ENCODE results near the gene SLC35F4.

Gene SLC35F4

DNA sequence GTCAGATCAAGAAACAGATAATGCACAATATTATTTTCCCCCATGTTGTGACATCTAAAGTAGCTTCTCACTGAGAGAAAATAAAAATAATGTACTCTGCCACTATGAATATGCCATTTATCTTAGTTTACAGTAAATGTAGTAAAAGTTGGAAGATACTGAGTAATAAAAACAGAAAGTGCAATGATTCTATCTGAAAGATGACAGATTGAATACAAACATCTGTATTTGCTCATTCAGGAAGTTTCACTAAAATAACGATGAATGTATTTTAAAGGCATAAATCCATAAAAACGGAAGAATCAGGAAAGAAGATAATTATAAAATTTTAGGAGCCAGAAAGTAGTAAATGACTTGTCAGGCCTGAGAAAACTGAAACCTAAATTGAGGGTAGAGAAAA, 18.2 kb downstream of the SLC35F4 start:
- DNase-seq = no peak

DNA sequence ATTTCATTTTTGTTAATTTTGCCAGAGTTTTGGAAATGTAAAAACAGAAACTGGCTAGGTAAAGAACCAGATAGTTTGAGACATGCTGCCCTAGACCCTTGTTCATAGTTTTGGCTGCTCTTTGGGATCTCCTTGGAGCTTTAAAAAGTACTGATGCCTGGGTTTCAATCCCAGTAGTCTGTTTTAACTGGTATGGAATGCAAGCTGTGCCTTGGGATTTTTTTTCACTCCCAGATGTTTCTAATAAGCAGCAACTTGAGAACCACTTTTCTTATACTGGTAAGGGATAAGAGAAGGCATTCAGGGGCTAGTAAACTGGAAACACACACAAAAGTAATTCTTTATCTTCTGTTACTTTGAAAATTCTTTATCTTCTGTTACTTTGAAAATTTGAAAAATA, 18.8 kb downstream of the SLC35F4 start:
- DNase-seq = no peak

DNA sequence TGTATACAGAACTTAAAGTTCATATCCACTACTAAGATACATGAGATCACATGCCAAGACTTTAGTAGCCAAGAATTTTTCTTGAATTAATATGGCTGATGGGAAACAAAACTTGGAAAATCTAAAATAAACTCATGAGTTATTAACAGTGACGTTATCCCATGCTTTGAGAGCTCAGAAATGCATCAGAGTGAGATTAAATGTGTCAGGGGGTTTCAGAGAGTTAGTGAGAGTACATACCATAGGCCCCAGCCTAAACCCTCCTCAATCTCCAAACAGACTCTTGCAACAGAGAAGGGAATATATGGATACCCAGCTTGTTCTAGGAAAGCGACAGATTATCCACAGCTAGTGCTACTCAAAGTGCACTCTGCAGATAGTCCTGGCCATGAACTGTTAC, 19.3 kb downstream of the SLC35F4 start:
- no peak for DNase-seq

DNA sequence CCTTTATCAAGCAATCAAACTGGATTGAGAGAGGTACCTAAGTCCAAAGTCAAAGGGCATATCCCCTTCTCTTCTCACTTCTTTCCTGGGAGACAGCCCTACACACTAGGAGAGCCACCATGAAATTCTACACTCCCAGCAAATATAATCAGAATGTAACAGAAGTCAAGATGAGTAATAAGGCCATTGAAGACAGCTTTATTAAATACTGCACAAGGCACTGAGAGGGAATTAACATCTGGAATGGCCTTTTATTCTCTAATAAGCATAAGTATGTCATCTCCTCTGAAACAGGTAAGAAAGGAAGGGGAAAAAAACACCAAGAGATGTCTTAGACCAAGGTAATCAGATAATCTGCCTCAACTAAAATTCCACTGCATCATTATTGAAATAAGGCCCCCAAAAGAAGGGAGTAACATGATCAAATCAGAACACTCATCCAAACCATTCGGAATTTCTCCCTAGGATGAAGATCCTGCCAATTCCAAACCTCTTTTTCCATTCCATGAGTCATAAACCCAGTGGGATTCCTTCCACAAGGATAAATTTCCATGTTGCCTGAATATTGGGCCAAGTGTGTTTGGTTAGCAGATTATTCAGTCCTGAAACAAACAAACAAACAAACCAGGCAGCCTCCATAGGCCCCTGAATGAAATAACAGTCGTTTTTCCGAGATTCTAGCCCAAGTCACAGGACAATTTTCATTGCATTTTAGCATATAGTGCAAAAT, 19.9 kb downstream of the SLC35F4 start:
- DNase-seq = no peak

DNA sequence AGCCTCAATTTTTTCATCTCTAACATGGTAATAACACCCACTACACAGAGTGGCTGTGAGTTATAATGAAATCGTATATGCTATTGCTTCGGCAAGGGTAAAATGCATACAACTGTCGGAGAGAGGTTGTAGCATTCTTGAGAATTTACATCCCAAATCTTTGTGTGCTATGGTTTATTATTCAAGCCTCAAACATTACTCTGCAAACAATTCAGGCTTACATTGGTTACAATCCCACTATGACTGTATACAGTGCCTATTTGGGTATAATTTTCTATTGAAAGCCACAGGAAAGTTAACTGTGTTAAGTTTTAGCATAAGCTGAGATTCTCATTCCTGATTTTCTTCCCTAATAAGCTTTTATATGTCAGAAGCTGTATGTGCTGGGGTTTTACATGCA, 20.6 kb downstream of the SLC35F4 start:
- no peak for DNase-seq

DNA sequence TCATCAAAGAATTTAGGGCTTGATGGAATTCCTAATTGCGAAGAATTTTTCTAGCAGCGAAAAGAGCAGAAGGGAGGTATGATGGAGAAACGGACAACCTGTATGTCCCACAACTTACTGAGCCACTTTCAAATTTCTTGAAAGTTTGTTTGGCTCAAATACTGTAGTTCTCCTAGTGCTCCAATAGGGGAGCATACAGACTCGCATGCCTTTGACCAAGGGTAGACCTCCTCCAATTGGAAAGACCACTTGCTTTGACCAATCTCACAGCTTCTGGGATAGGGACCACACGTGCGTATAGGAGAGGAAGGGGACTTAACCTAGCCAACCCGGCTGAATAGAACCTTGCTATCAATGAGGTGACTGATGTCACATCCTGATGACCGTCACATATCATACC, 28.6 kb downstream of the SLC35F4 start:
- DNase-seq = no peak

DNA sequence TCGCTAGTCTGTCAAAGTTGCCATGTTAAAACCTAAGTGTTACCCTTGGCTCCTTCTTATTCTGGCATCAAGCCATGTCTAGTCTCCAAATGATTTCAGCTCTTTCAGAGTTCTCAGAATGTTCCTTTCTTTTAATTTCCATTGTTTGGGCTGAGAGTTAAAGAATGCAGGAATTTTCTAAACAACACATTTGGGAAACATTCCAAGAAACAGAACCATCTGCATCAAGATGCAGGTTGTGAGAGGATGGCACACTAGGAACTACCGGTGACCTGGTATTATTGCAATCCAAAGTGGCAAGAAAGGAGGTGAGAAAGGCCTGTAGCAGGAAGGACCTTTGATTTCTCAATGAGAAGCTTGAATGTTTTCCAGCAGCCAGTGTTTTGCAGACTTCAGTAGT, 30.1 kb downstream of the SLC35F4 start:
- DNase-seq = no peak

DNA sequence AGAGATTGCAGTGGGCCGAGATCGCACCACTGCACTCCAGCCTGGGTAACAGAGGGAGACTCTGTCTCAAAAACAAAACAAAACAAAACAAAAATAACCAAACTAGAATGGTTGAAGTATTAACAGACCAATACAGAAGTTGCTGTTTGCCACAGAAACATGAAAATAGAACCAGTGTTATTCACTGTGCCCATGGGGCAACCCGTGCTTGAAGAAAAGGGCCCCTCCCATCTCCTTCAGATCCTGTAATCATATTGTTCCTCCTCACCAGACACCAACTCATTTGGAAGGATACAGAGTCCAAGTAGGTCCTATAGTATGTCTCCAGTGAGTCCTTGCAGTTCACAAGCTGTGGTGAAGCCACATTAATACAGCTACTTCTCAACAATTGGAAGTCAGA, 30.9 kb downstream of the SLC35F4 start:
- DNase-seq = no peak

DNA sequence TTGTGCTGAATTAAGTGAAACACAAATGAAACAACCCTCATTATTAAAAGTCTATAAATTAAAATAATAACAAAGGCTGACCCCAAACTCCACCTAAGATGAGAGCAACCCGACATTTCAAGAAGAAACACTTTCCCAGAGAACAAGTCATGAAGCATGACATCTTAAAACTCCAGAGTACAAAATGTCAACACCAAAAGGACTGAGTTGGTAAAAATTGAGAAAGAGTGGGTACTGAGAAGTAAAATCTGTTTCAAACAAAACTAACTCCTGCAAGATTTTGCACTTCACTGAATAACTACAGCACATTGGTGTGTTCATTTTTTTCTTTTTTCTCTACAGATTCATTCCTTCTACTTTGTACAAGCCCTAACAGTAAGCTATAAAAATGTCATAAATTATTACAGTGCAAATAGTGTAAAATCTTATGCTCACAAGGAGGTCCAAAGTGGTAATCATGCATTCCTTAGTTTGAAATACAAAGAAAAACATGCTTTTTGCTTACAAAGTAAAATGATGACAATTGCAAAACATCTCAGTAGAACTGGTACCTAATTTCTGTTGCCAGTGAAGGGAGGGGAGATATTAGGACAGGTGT, 31.8 kb downstream of the SLC35F4 start:
- no peak for DNase-seq

DNA sequence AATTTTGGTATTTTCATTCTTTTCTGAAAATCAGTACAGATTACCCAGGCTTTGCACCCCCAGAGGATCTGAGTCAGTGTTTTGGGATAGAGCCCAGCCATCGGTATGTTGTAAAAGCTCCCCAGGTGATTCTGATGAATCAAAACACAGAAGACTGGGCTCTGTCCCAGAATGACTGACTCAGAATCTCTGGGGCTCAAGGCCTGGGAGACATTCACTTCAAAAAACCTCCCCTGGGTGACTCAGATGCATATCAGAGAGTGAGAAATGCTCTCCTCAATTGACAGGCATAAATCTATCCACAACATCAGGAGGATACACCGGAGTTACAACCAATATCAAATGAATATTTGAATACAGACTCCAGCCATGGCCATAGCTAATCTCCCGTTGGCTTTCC, 32.6 kb downstream of the SLC35F4 start:
- no peak for DNase-seq

DNA sequence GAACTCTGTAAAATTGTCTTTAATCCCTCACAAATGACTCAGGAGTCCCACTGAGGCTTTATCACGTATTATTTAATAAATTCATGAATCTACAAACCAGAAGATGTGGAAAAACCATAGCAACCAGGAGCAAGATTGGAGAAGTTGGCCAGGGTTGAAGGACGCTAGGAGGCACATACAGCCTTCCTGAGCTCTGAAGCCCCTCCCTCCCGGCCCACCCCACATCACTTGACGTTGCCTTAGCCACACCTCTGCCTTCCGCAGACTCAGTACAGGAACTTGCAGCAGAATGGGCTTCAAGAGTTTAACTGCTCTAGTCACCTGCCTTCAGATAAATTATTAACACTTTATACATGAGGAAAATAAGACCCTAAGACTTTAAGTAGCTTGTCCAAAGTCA, 33.9 kb downstream of the SLC35F4 start:
- no peak for DNase-seq

DNA sequence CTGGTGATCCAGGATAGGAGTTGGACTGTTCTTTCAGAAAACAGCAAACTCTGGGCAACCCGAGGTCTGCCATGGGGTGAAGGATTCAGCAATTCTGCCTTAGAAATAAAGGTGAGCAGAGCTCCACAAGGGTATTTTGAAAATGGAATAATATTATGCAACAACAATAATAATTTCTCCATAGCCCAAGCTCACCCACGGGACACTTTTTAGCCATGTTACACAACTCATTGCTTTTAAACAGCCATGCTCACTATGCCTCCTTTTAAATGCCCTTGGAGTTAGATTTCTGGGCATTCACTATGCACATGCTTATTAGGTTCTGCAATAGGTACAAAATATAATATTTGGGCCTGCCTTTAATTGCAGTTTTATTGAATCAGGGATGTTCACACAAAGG, 37.2 kb downstream of the SLC35F4 start:
- DNase-seq = no peak

DNA sequence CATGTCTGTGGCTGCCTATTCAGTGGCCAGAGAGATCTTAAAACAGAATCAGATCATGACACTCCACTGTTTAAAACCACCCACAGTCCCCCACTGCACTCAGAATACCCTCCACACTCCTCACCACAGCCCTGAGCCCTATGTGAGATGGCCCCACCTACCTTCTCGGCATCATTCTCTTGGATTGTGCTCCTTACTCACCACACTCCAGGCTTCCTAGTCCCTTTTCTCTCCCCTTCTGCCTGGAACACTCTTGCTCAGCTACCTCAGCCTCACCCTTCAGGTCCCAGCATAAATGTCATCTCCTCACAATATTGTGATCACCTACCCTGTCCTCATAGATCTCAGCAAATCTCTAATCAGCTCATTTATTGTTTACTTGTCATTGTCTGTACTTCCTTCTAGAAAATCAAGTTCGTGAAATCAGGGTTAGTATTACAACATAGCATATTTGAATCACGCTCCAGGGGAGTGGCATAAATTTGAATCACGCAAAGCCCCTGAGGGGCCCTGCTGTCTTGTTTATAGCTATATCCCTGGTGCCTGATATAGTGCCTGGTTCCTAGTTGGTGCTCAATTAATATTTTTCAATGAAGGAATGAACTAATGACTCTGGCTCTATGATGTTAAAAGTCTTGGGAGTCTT, 42.8 kb downstream of the SLC35F4 start:
- no peak for DNase-seq

DNA sequence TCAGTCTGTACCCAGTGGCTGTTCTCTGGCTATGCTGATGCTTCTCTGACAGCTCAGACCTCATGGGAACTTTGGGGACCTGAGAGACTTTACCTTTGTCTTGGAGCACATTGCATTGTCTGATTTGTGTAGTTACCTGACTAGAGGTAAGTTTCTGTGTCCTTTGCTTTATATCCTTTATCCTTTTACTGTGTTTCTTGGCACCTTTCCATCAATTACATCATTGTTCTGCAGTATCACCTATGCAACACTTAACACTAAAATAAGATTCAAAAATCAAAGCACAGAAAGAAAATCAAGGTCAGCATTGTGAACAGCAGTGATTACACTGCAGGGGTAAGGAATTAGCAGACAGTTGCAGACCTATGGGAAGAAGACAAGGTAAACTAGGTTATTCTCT, 43.8 kb downstream of the SLC35F4 start:
- no peak for DNase-seq

DNA sequence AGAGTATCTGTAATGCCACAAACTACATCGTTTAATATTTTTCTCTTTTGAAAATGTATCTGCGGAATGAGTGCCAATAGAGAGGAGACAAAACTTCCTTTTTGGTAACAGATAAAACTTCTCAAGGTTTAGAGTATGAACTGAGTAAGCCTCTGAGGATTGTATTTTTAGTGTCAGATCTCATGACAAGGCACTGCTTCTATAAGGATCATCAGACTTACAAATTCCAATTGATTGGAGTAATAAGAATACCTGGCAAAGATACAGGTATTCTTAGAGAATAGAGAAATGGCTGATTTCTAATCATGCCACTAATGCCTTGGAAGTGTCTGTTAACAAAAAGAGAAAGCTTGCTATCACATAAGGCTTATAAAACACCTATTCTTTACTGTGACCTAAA, 45.3 kb downstream of the SLC35F4 start:
- DNase-seq = no peak

DNA sequence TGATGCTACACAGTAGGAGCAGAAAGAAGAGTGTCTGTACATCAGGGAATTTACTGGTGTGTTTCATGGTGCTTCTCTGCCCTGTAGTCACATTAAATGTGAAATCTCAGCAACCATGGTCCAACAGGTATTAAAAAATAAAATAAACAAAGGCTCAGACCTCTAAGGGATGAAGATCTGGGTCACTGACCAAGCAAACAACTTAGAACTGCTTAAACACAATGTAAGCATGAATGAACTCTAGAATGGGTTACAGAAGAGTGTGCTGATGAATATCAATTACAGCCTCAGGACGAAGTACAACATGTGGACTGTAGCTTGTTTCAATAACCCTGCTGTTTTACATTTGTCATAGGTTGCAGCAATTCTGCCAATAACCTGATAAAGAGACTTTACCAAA, 47.4 kb downstream of the SLC35F4 start:
- DNase-seq = no peak

DNA sequence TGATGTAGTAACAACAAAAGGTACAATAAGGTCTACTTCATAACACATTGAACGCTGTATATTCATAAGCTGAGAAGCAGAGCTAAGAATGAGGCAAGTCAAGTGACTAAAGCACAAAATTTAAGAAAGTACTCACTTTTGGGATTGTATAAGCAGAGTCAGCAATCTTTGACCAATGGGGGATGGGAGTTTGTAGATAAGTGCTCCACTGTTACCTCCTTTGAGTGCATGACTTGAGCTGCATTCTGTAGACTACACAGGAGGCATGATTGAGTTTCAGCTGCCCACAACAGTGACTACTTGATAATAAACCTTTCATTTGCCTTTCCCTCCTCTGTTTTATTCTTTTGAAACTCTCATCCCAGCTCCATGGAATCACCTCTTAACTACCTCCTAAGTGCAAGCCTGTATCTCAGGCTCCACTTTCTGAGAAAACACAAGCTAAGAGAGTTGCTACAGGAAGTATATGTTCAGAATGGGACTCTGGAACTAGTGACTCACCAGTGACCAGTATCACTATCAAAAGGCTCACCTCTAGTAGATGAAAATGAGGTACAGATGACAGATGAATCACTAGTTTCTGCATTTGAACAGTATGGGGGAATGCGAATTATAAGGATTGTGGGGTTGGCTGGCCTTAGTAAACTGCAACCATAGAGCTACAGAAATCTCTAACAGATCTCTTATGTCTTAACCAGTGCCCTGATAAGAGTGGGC, 49.2 kb downstream of the SLC35F4 start:
- no peak for DNase-seq

DNA sequence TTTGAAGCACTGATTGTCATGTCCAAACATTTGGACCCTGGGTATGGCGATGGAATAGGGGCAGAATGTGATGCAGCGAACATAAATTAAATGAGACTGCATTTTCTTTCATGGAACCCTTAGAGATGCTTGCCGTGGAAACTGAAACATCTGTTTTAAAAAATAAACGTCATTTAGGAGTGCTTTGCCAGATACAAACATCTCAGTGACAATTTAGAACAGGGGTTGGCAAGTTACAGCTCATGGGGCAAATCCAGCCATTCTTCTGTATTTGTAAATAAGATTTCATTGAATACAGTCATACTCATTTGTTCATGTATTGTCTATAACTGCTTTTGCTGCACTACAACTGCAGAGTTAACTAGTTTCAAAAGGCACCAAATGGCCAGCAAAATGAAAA, 51.2 kb downstream of the SLC35F4 start:
- no peak for DNase-seq

DNA sequence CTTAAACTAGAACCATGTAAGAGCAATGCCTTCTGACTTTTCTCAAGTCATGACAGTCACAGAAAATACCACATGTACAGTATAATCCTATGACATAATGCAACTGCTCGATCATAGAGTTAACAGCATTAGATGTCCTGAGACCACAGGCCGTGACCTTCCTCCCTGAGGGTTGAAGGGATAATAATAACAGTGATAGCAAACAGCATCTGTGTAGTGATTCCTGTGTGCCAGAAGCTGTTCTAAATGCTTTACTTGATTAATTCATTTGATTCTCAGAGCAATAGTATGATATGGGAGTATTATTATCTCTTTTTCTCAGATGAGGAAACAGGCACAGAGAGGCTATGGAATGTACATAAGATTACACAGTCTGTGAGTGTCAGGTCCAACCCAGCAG, 53.2 kb downstream of the SLC35F4 start:
- no peak for DNase-seq

DNA sequence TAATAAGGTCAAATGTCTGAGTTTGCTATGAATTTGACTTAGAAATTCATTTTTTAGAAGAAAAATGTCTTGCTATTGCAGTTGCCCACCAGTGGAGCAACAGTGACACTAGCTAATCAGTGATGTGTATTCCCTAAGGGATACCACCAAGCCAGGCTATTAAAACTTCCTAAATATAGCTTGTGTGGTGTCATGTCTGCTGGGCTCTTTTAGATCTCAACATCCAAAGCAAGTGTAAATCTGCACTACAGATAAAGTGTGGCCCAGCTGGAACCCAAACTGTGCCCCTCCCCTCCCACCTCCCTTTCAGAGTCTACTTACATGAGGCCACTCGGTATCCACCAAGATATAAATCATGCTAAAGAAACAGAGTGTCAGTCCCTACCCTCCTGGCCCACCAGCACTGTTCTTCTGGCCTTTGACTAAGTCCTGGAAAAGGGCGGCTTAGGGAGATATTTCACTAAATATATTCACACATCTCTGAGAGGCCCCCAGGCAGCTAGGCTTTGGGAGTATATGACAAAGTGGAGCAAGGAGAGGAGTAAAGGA, 53.8 kb downstream of the SLC35F4 start:
- no peak for DNase-seq

DNA sequence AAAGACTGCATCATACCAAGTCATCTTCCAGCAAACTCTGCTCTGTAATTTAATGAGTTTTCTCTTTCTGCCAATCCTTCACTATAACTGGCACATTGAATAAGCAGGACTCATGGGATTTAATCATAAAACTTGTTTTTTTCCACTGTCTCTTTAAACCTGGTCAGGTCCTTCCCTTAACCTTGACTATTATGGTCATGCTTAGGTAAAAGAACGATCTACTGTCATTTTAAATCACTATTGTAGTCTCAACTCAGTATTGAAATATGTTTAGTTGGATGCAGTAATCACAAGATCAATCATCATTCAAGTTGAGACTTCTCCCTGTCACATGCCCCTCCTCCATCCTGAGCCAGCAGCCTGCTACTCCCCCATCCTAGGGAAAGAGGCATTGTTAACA, 56.1 kb downstream of the SLC35F4 start:
- DNase-seq = no peak

DNA sequence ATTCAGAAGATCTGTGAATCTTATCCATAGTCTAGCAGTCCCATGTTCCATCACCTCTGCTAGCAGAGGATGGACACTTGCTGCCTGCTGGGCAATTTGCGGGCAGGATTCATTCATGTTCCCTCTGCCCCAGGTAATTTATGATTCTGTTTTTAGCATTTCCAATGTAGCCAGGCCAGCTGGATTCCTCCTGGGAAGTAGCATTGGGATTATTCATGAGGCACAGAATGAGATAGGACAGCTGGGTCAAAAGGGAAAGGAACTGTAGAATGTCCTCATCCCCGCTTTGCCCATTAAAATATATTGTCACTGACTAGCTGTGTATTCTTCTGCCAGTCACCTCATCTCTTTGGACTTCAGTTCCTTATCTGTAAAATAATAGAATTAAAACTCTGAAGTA, 68.7 kb downstream of the SLC35F4 start:
- DNase-seq = no peak

DNA sequence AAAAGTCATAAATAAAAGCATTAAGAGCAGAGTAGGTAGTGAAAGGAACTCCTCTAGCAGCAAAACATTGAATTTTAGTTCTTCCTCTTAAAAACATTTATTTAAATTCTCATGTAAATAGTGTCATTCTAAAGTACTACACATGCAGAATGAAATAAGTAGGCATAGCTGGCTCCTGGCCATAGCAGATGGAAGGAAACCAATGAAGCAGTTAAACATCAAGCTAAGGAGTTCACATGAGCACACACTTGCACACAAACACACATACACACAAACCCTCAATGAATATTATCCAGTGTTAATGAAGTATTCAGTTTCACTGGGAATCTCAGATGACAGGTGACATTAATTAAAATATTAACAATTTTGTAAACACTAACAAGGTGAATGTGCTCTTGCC, 69.3 kb downstream of the SLC35F4 start:
- DNase-seq = no peak

DNA sequence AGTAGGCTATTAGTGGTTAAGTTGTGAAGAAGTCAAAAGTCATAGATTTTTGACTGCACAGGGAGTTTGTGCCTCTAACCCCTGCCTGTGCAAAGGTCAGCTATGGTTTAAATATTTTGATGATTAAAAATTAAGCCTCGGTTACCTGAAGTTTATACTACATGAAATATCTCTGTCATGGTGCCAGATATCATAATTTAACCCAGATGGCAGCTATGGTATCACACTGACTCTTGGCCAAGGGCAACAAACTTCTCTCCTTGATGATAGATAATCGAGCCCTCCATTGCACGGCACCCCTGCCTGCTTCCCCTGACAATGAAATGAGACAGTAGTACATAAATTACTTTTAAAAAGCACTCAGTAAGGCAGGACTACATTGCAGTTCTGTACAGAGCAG, 80.8 kb downstream of the SLC35F4 start:
- no peak for DNase-seq

All from NCI-H2081 treated with DMSO at 0.1 percent for 48 hours (cell line).